ENCODE measurements around the gene TPX2. TPM values are rescaled to one million over a fixed set of nuclear protein-coding genes. Genes with fewer than 3 reads are reported as not detected.

TPX2 gene
- total RNA-seq, 1 experiment from 2014 or later, result 248 TPM

GRCh38 chr20:31841928-31842327, 102.8 kb downstream of the TPX2 start:
- peak overlapping the region; percentile 84 for H3K27ac ChIP-seq (ENCODE audit: low read length)
- H3K4me3 ChIP-seq (ENCODE audit: low read depth in 2 of 2, low read length in 2 of 2), result peak overlapping the region in 1 of 2 experiments; percentile 20; a peak in 1 of 4 replicates
- TF ChIP-seq SIN3A (IDR thresholded peaks at IDR 0.05; ENCODE audit: borderline replicate concordance, insufficient read depth, low read depth, low read length) (no peak), TCF7L2 (IDR thresholded peaks at IDR 0.05; ENCODE audit: low read depth, low read length) (no peak), REST (IDR thresholded peaks at IDR 0.05; ENCODE audit: insufficient read depth in 1 of 2, low read depth in 2 of 2, low read length in 1 of 2) (no peak), POLR2AphosphoS5 (IDR thresholded peaks at IDR 0.05; ENCODE audit: low read depth, low read length) (0 out of 2 replicates have a peak, but pooled peaks have one; percentile 35)
- TF ChIP-seq, protein P1, sequence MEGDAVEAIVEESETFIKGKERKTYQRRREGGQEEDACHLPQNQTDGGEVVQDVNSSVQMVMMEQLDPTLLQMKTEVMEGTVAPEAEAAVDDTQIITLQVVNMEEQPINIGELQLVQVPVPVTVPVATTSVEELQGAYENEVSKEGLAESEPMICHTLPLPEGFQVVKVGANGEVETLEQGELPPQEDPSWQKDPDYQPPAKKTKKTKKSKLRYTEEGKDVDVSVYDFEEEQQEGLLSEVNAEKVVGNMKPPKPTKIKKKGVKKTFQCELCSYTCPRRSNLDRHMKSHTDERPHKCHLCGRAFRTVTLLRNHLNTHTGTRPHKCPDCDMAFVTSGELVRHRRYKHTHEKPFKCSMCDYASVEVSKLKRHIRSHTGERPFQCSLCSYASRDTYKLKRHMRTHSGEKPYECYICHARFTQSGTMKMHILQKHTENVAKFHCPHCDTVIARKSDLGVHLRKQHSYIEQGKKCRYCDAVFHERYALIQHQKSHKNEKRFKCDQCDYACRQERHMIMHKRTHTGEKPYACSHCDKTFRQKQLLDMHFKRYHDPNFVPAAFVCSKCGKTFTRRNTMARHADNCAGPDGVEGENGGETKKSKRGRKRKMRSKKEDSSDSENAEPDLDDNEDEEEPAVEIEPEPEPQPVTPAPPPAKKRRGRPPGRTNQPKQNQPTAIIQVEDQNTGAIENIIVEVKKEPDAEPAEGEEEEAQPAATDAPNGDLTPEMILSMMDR (IDR thresholded peaks at IDR 0.05), result no peak
- DNase-seq (ENCODE audit: low read depth, low spot score) (no peak), ATAC-seq (peak; percentile 41)
- intact Hi-C loops (cut with micrococcal nuclease; ENCODE audit: unreplicated experiment) (no loop called here), in situ Hi-C loops (cut with HindIII; ENCODE audit: low pct_unique_long_range_greater_than_20kb, low sequenced_read_pairs) (no loop called here)
- no peaks in the 10 kb centered on the region for H3K9me3 ChIP-seq (ENCODE audit: control insufficient read depth, insufficient read depth, low read depth, low read length)
- no peaks in the 10 kb centered on the region for H3K27me3 ChIP-seq (ENCODE audit: control insufficient read depth, insufficient read depth, low read length)
- no TSS peak for BruUV-seq (replicated peaks)
- H3K36me3 ChIP-seq (ENCODE audit: control insufficient read depth, insufficient read depth, low read length), result no peaks in the 10 kb centered on the region
- ChIA-PET POLR2A (no interaction called here), CTCF (no interaction called here)
- peaks cover 79% of the 10 kb centered on the region for H3K4me1 ChIP-seq (ENCODE audit: control insufficient read depth, insufficient read depth, low read length)

- CTCF ChIA-PET, result no interaction called here
- BruUV-seq (replicated peaks), result no TSS peak
- Histone ChIP-seq H3K27ac (ENCODE audit: low read length) (peak overlapping the region; percentile 84), H3K9me3 (ENCODE audit: control insufficient read depth, insufficient read depth, low read depth, low read length) (no peaks in the 10 kb centered on the region), H3K27me3 (ENCODE audit: control insufficient read depth, insufficient read depth, low read length) (no peaks in the 10 kb centered on the region), H3K36me3 (ENCODE audit: control insufficient read depth, insufficient read depth, low read length) (no peaks in the 10 kb centered on the region), H3K4me1 (ENCODE audit: control insufficient read depth, insufficient read depth, low read length) (peaks cover 72% of the 10 kb centered on the region), H3K4me3 (ENCODE audit: low read depth in 2 of 2, low read length in 2 of 2) (peak overlapping the region in 1 of 2 experiments; percentile 20; a peak in 2 of 4 replicates)
- TF ChIP-seq POLR2AphosphoS5 (IDR thresholded peaks at IDR 0.05; ENCODE audit: low read depth, low read length) (no peak), TCF7L2 (IDR thresholded peaks at IDR 0.05; ENCODE audit: low read depth, low read length) (no peak), REST (IDR thresholded peaks at IDR 0.05; ENCODE audit: insufficient read depth in 1 of 2, low read depth in 2 of 2, low read length in 1 of 2) (no peak), SIN3A (IDR thresholded peaks at IDR 0.05; ENCODE audit: borderline replicate concordance, insufficient read depth, low read depth, low read length) (no peak)
- TF ChIP-seq, protein P1 (IDR thresholded peaks at IDR 0.05), result no peak
- intact Hi-C loops (cut with micrococcal nuclease; ENCODE audit: unreplicated experiment), result no loop called here
- DNase-seq (ENCODE audit: low read depth, low spot score) (no peak), ATAC-seq (peak; percentile 53)
- POLR2A ChIA-PET, result interaction anchor here (0.5 kb wide), 2 partner anchors 342 to 642 kb away, joined by 5 to 7 read pairs; no protein-coding TSS in a partner anchor
- in situ Hi-C loops (cut with HindIII; ENCODE audit: low pct_unique_long_range_greater_than_20kb, low sequenced_read_pairs), result no loop called here
These were observed 103.5 kb downstream of the TPX2 start for GRCh38 chr20:31842471-31843157.

Data from Panc1 (cell line).